SU-DHL-6 (cell line): ENCODE data around the gene PCYOX1L.

Experiments
- H2AFZ ChIP-seq: fragments of 200-600 bp; sonication (generic); 2 replicates; pipeline ENCODE4 v1.6.1; 2014; ENCODE audit warnings: low read depth, mild to moderate bottlenecking, moderate library complexity, mixed read lengths, antibody characterized with exemption, low read length; ENCODE audit not compliant: severe bottlenecking
- H3F3A ChIP-seq: fragments of 200-600 bp; shearing (Covaris generic); 2 replicates; pipeline ENCODE4 v1.6.0; 2016; ENCODE audit warnings: antibody characterized with exemption, mild to moderate bottlenecking; ENCODE audit not compliant: insufficient read depth
- H3K27ac ChIP-seq: fragments of 200-600 bp; sonication (generic); 2 replicates; pipeline ENCODE4 v1.5.1; 2016; ENCODE audit warnings: low read depth, mild to moderate bottlenecking, low read length, moderate library complexity, mixed read lengths
- H3K27me3 ChIP-seq: fragments of 200-600 bp; sonication (generic), shearing (Covaris generic); 2 replicates; pipeline ENCODE4 v1.6.0; 2014; ENCODE audit warnings: mild to moderate bottlenecking, low read length
- H3K36me3 ChIP-seq: fragments of 200-600 bp; sonication (generic); 2 replicates; pipeline ENCODE4 v1.6.1; 2014; ENCODE audit warnings: mild to moderate bottlenecking, low read length, mixed read lengths
- H3K4me2 ChIP-seq: fragments of 300-600, 200-600 bp; shearing (Covaris generic), sonication (generic); 2 replicates; pipeline ENCODE4 v1.6.0; 2014; ENCODE audit warnings: low read length, low read depth, mild to moderate bottlenecking; ENCODE audit not compliant: poor library complexity, severe bottlenecking
- H3K4me3 ChIP-seq: fragments of 200-600 bp; sonication (generic); 2 replicates; pipeline ENCODE4 v1.5.1; 2014; ENCODE audit warnings: antibody characterized with exemption, low read length, mild to moderate bottlenecking, mixed read lengths; ENCODE audit not compliant: insufficient read depth, poor library complexity, severe bottlenecking
- H3K79me2 ChIP-seq: fragments of 200-600 bp; sonication (generic); 2 replicates; pipeline ENCODE4 v1.6.1; 2014; ENCODE audit warnings: mild to moderate bottlenecking, low read length, moderate library complexity; ENCODE audit not compliant: insufficient read depth
- H3K9ac ChIP-seq: fragments of 200-600 bp; sonication (generic); 2 replicates; pipeline ENCODE4 v1.7.0; 2014; ENCODE audit warnings: mild to moderate bottlenecking, low read length
- H3K9me2 ChIP-seq: fragments of 200-600 bp; sonication (generic); replicated peaks from 2 replicates; pipeline ENCODE4 v1.6.1; 2014; ENCODE audit warnings: low read length; ENCODE audit not compliant: insufficient read depth
- H3K9me3 ChIP-seq: fragments of 200-600 bp; sonication (generic); 2 replicates; pipeline ENCODE4 v1.6.1; 2014; ENCODE audit warnings: low read length, mixed read lengths; ENCODE audit not compliant: insufficient read depth
- H4K20me1 ChIP-seq: fragments of 200-600 bp; sonication (generic); 2 replicates; pipeline ENCODE4 v1.6.1; 2014; ENCODE audit warnings: low read depth, mild to moderate bottlenecking, antibody characterized with exemption, low read length, moderate library complexity, mixed read lengths
- CTCF ChIP-seq: fragments of 200-600 bp; sonication (generic); IDR thresholded peaks from one replicate; pipeline ENCODE4 v1.5.1; 2017; ENCODE audit warnings: antibody characterized with exemption, mild to moderate bottlenecking, low read length, moderate library complexity; ENCODE audit not compliant: insufficient read depth, poor library complexity, severe bottlenecking
- EZH2phosphoT487 ChIP-seq: fragments of 200-600 bp; sonication (generic), shearing (Covaris generic); conservative IDR thresholded peaks from 2 replicates; pipeline ENCODE4 v1.6.1; 2018; ENCODE audit warnings: mild to moderate bottlenecking, antibody characterized with exemption, low read length, moderate library complexity, mixed read lengths

PCYOX1L gene

GRCh38 chr5:149372076-149372795 lies 14.4 kb downstream of the PCYOX1L start:
- Histone ChIP-seq H3K9ac (no peak overlapping the region), H3K36me3 (no peaks in the 10 kb centered on the region), H3K4me3 (no peak overlapping the region), H3K27me3 (no peaks in the 10 kb centered on the region), H3F3A (no peaks in the 10 kb centered on the region), H2AFZ (no peak overlapping the region), H3K9me3 (no peaks in the 10 kb centered on the region), H3K9me2 (no peaks in the 10 kb centered on the region), H3K79me2 (no peaks in the 10 kb centered on the region), H3K4me2 (no peak overlapping the region), H3K27ac (no peak overlapping the region), H4K20me1 (no peaks in the 10 kb centered on the region)
- TF ChIP-seq EZH2phosphoT487 (no peak), CTCF (no peak)

GRCh38 chr5:149372932-149373331 lies 15.1 kb downstream of the PCYOX1L start:
- TF ChIP-seq EZH2phosphoT487 (no peak), CTCF (no peak)
- H3K4me2 ChIP-seq: no peak overlapping the region

GRCh38 chr5:149374303-149374702 lies 16.5 kb downstream of the PCYOX1L start:
- Histone ChIP-seq H2AFZ (no peak overlapping the region), H3K4me3 (no peak overlapping the region), H4K20me1 (no peaks in the 10 kb centered on the region), H3K79me2 (no peaks in the 10 kb centered on the region), H3F3A (no peaks in the 10 kb centered on the region), H3K9me3 (no peaks in the 10 kb centered on the region), H3K9ac (no peak overlapping the region), H3K9me2 (no peaks in the 10 kb centered on the region), H3K27ac (no peak overlapping the region), H3K4me2 (no peak overlapping the region), H3K27me3 (no peaks in the 10 kb centered on the region), H3K36me3 (no peaks in the 10 kb centered on the region)
- no peak for TF ChIP-seq CTCF
- TF ChIP-seq EZH2phosphoT487: no peak

More at GRCh38 chr5:149372932-149373331, 15.1 kb downstream of the PCYOX1L start:
- H3K9me2 ChIP-seq: no peaks in the 10 kb centered on the region
- H3K9ac ChIP-seq: no peak overlapping the region
- no peaks in the 10 kb centered on the region for H3K79me2 ChIP-seq
- no peaks in the 10 kb centered on the region for H3K27me3 ChIP-seq
- no peaks in the 10 kb centered on the region for H4K20me1 ChIP-seq
- no peaks in the 10 kb centered on the region for H3F3A ChIP-seq
- H3K9me3 ChIP-seq: no peaks in the 10 kb centered on the region
- H3K36me3 ChIP-seq: no peaks in the 10 kb centered on the region
- H3K27ac ChIP-seq: no peak overlapping the region
- no peak overlapping the region for H3K4me3 ChIP-seq
- H2AFZ ChIP-seq: no peak overlapping the region
